Erythroblast (primary cell): ENCODE measurements around the gene GPX4.

Source experiments
- GATA1 ChIP-seq: IDR thresholded peaks from 2 replicates; pipeline ENCODE4 v1.6.1; 2011; ENCODE audit warnings: low read depth, mild to moderate bottlenecking, control low read depth, low read length, moderate library complexity
- POLR2A ChIP-seq: IDR thresholded peaks from 2 replicates; pipeline ENCODE4 v1.6.1; 2011; ENCODE audit warnings: mild to moderate bottlenecking, low read length

- TF ChIP-seq POLR2A (no peak), GATA1 (no peak)
Measured at GRCh38 chr19:1102407-1103131, 1.2 kb upstream of the GPX4 start.
